Caco-2 (cell line): ENCODE results near the gene ST6GALNAC6. TPM values are rescaled to one million over a fixed set of nuclear protein-coding genes. Genes with fewer than 3 reads are reported as not detected.
"Not testable (repeated sequence)": the region's sequence is repeated elsewhere in the genome, so short reads cannot be mapped to it uniquely, and the experiment has no call there.

Experiments used
- BruUV-seq: library from RNA; stranded (reverse); fragments of 400-500 nt; replicated peaks from 2 replicates; lab custom pipeline; 2021; lab: Mats Ljungman, UMichigan
- CTCF ChIA-PET: fragments of 300-600 bp; sonication (Branson Sonifier 250); formaldehyde crosslinking; loops from one replicate; lab custom pipeline; 2022; ENCODE audit warnings: antibody characterized with exemption; lab: Charles Lee
- POLR2A ChIA-PET: fragments of 300-600 bp; sonication (Branson Sonifier 250); formaldehyde crosslinking; loops from one replicate; lab custom pipeline; 2022; ENCODE audit warnings: antibody characterized with exemption; lab: Charles Lee
- DNase-seq, 2 experiments: peaks; one replicate each; pipeline versions ENCODE4 v3.0.0 to v3.0.0-alpha.2; 2020 to 2022
- H3K27me3 ChIP-seq: replicated peaks from 2 replicates; pipeline ENCODE4 v1.6.0; 2011; ENCODE audit warnings: low read length; ENCODE audit not compliant: control insufficient read depth, insufficient read depth
- H3K36me3 ChIP-seq: 2 replicates; pipeline ENCODE4 v1.5.1; 2011; ENCODE audit warnings: low read length; ENCODE audit not compliant: control insufficient read depth, insufficient read depth
- H3K4me1 ChIP-seq: fragments of 250-450 bp; sonication (Bioruptor Pico); 2 replicates; pipeline ENCODE4 v1.5.1; 2020; ENCODE audit warnings: mild to moderate bottlenecking
- H3K4me3 ChIP-seq: 2 replicates; pipeline ENCODE4 v1.5.1; 2011; ENCODE audit warnings: low read depth, mild to moderate bottlenecking, control low read depth, low read length
- H3K9me3 ChIP-seq: fragments of 250-450 bp; sonication (Bioruptor Pico); 2 replicates; pipeline ENCODE4 v1.5.1; 2020; ENCODE audit warnings: mild to moderate bottlenecking, moderate library complexity
- H3K27ac Mint-ChIP-seq: one replicate; pipeline ENCODE4 v1.8.0; 2022; ENCODE audit warnings: mixed read lengths; ENCODE audit not compliant: unreplicated experiment
- H3K27me3 Mint-ChIP-seq: one replicate; pipeline ENCODE4 v1.8.0; 2022; ENCODE audit warnings: mixed read lengths; ENCODE audit not compliant: insufficient read depth, unreplicated experiment
- H3K36me3 Mint-ChIP-seq: one replicate; pipeline ENCODE4 v1.8.0; 2022; ENCODE audit warnings: mild to moderate bottlenecking, mixed read lengths; ENCODE audit not compliant: insufficient read depth, unreplicated experiment
- H3K4me1 Mint-ChIP-seq: one replicate; pipeline ENCODE4 v1.8.0; 2022; ENCODE audit warnings: low read depth, mixed read lengths; ENCODE audit not compliant: unreplicated experiment
- H3K4me3 Mint-ChIP-seq: one replicate; pipeline ENCODE4 v1.8.0; 2022; ENCODE audit warnings: mild to moderate bottlenecking, moderate library complexity, mixed read lengths; ENCODE audit not compliant: unreplicated experiment
- H3K9me3 Mint-ChIP-seq: one replicate; pipeline ENCODE4 v1.8.0; 2022; ENCODE audit warnings: mixed read lengths; ENCODE audit not compliant: unreplicated experiment
- CTCF ChIP-seq, 2 experiments: fragments of 200-600 bp in 1 of 2; IDR thresholded peaks; 1 replicate in 1 of 2; 2 replicates in 1 of 2; pipeline versions ENCODE4 v1.5.1 to v1.8.0; 2011 to 2022; ENCODE audit warnings: antibody characterized with exemption in 1 of 2, control low read depth in 1 of 2, inconsistent platforms in 1 of 2, low read depth in 1 of 2, low read length in 1 of 2, mild to moderate bottlenecking in 1 of 2, moderate library complexity in 1 of 2; ENCODE audit not compliant: insufficient read depth in 1 of 2, severe bottlenecking in 1 of 2, unreplicated experiment in 1 of 2
- intact Hi-C: fragments of 100-400 bp; cut with micrococcal nuclease; formaldehyde crosslinking; loops from one replicate; pipeline ENCODE4 v1.10.0; 2022; ENCODE audit not compliant: unreplicated experiment
- total RNA-seq: library from RNA; stranded (reverse); gene quantifications from 2 replicates; pipeline ENCODE4 v1.2.3, GENCODE V29; 2022

ST6GALNAC6 gene
- total RNA-seq, 1 experiment from 2014 or later: 20.7 TPM

GRCh38 chr9:127883959-127884358 lies 15.4 kb downstream of the ST6GALNAC6 start:
- H3K27ac Mint-ChIP-seq: no peak overlapping the region
- Histone ChIP-seq H3K4me1 (no peaks in the 10 kb centered on the region), H3K27me3 (no peaks in the 10 kb centered on the region), H3K36me3 (0 out of 2 replicates have a peak, but pooled peaks cover 3% of the 10 kb centered on the region), H3K9me3 (no peaks in the 10 kb centered on the region), H3K4me3 (no peak overlapping the region)
- BruUV-seq: no TSS peak
- no peaks in the 10 kb centered on the region for H3K4me1 Mint-ChIP-seq
- ChIA-PET CTCF (no interaction called here), POLR2A (no interaction called here)
- H3K36me3 Mint-ChIP-seq: peaks cover 13% of the 10 kb centered on the region
- no peak for TF ChIP-seq CTCF (IDR thresholded peaks at IDR 0.05; ENCODE audit: insufficient read depth in 1 of 2, low read depth in 1 of 2, low read length in 1 of 2, severe bottlenecking in 1 of 2, unreplicated experiment in 1 of 2)
- H3K4me3 Mint-ChIP-seq: no peak overlapping the region
- intact Hi-C loops: no loop called here
- no peaks in the 10 kb centered on the region for H3K27me3 Mint-ChIP-seq
- DNase-seq: no peak
- H3K9me3 Mint-ChIP-seq: no peaks in the 10 kb centered on the region

GRCh38 chr9:127881715-127882114 lies 17.7 kb downstream of the ST6GALNAC6 start:
- H3K27me3 Mint-ChIP-seq, H3K4me3 Mint-ChIP-seq, H3K9me3 ChIP-seq, intact Hi-C loops, H3K4me1 ChIP-seq, POLR2A ChIA-PET, H3K4me3 ChIP-seq, H3K36me3 ChIP-seq, BruUV-seq, H3K27me3 ChIP-seq, DNase-seq, H3K27ac Mint-ChIP-seq, H3K4me1 Mint-ChIP-seq, H3K9me3 Mint-ChIP-seq: not testable (repeated sequence)
- peaks cover 19% of the 10 kb centered on the region for H3K36me3 Mint-ChIP-seq
- CTCF ChIA-PET: interaction anchor here (0.6 kb wide), 1 partner anchor 35 kb away, joined by 3 read pairs; the partner anchor contains the start of gene ST6GALNAC4

- peaks cover 4% of the 10 kb centered on the region for H3K4me1 Mint-ChIP-seq
- H3K27ac Mint-ChIP-seq: no peak overlapping the region
- no peaks in the 10 kb centered on the region for H3K9me3 Mint-ChIP-seq
- no peak for DNase-seq
- ChIA-PET POLR2A (no interaction called here), CTCF (no interaction called here)
- no peaks in the 10 kb centered on the region for H3K27me3 ChIP-seq
- H3K36me3 Mint-ChIP-seq: peaks cover 14% of the 10 kb centered on the region
- H3K4me3 ChIP-seq: no peak overlapping the region
- H3K4me3 Mint-ChIP-seq: no peak overlapping the region
- no peak for TF ChIP-seq CTCF (IDR thresholded peaks at IDR 0.05; ENCODE audit: insufficient read depth in 1 of 2, low read depth in 1 of 2, low read length in 1 of 2, severe bottlenecking in 1 of 2, unreplicated experiment in 1 of 2)
- peaks cover 10% of the 10 kb centered on the region; the same call in 1 of the 2 replicates for H3K4me1 ChIP-seq
- no peaks in the 10 kb centered on the region for H3K27me3 Mint-ChIP-seq
- BruUV-seq: no TSS peak
- H3K36me3 ChIP-seq: no peaks in the 10 kb centered on the region
- intact Hi-C loops: no loop called here
- no peaks in the 10 kb centered on the region for H3K9me3 ChIP-seq
Measured at GRCh38 chr9:127880143-127880542, 19.3 kb downstream of the ST6GALNAC6 start.
